ENCODE results near the gene VAV2. TPM values are rescaled to one million over a fixed set of nuclear protein-coding genes. Genes with fewer than 3 reads are reported as not detected.

VAV2 gene
- total and polyA plus RNA-seq, 5 donors from 2014 or later, result 0.24 to 0.67 (median 0.37) TPM; not detected in 1

DNA sequence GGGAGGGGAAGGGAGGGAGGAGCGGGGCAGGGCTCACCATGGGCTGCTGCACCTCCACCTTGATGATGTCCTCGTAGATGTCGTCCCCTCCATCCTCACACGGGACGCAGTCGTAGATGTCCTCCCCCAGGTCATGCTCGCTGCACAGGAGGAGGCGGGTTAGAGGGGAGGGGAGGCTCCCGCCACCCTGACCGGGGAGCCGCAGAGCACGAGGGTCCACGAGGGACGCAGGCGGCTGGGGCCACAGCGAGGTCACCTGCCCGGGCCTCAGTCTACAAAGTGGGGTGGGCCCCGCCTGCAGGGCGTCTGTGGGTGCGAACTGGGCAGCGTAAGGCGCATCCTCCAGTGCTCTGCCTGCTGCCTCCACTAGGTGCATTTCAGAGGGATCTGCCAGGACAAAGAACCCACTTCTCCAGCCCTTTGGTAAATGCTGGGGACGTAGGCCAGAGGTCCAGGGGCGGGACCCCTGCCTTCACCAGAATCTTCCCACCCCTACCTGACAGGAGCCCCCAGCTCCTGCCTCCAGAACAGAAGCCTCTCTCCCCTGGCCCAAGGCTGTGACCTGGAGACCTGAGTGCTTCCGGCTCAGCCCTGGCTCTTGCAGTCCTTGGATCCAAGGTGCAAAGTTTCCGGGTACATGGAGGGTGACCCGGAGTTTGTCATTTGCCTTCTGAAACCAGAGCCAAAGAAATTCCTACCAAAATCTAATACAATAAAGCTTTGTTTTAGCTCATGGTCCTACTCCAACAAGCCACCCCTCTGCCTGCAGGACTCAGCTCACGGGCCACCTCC is 179.9 kb downstream of the VAV2 start:
- Mint-ChIP-seq H3K4me1 (no peaks in the 10 kb centered on the region), H3K9me3 (no peaks in the 10 kb centered on the region), H3K36me3 (no peaks in the 10 kb centered on the region), H3K4me3 (no peak overlapping the region), H3K27me3 (no peaks in the 10 kb centered on the region), H3K27ac (no peak overlapping the region)
- no peaks in the 10 kb centered on the region for H3K36me3 ChIP-seq (ENCODE audit: control insufficient read depth, insufficient read depth, low read length)
- ATAC-seq (ENCODE audit: low read depth in 2 of 2) (no peak), DNase-seq (no peak)
- no peak overlapping the region for H3K4me3 ChIP-seq (ENCODE audit: low read depth, low read length)
- no peaks in the 10 kb centered on the region for H3K4me1 ChIP-seq (ENCODE audit: control insufficient read depth, insufficient read depth, low read length, poor library complexity, severe bottlenecking)
- H3K9me3 ChIP-seq (ENCODE audit: control insufficient read depth in 2 of 2, low read length in 2 of 2), result no peaks in the 10 kb centered on the region
- H3K27ac ChIP-seq (ENCODE audit: insufficient read depth, low read length, poor library complexity, severe bottlenecking), result no peak overlapping the region
- no peaks in the 10 kb centered on the region for H3K27me3 ChIP-seq (ENCODE audit: control insufficient read depth, insufficient read depth, low read length)

DNA sequence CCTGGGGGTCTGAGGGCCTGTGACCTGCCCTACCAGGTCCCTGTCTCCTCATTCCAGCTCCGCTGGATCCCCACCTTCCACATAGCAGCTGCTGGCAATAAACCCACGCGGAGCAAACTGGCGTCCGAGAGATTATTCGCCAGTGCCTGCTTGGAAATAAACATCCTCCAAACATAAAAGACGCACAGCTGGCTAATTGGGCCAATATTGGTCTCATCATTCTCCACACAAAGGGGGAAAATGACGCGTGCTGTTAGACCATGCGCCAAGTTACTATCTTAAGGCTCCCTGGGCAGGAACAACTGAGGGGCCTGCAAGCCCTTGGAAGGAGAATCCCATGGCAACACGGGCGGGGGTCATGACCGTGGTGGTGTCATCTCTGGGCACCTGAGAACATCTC is 180.7 kb downstream of the VAV2 start:
- Histone ChIP-seq H3K4me1 (ENCODE audit: control insufficient read depth, insufficient read depth, low read length, poor library complexity, severe bottlenecking) (no peaks in the 10 kb centered on the region), H3K9me3 (ENCODE audit: control insufficient read depth in 2 of 2, low read length in 2 of 2) (no peaks in the 10 kb centered on the region), H3K27me3 (ENCODE audit: control insufficient read depth, insufficient read depth, low read length) (no peaks in the 10 kb centered on the region), H3K4me3 (ENCODE audit: low read depth, low read length) (no peak overlapping the region), H3K36me3 (ENCODE audit: control insufficient read depth, insufficient read depth, low read length) (no peaks in the 10 kb centered on the region), H3K27ac (ENCODE audit: insufficient read depth, low read length, poor library complexity, severe bottlenecking) (no peak overlapping the region)
- H3K27me3 Mint-ChIP-seq, result no peaks in the 10 kb centered on the region
- H3K36me3 Mint-ChIP-seq, result no peaks in the 10 kb centered on the region
- no peaks in the 10 kb centered on the region for H3K9me3 Mint-ChIP-seq
- no peaks in the 10 kb centered on the region for H3K4me1 Mint-ChIP-seq
- ATAC-seq (ENCODE audit: low read depth in 2 of 2) (no peak), DNase-seq (no peak)
- no peak overlapping the region for H3K27ac Mint-ChIP-seq
- H3K4me3 Mint-ChIP-seq, result no peak overlapping the region

DNA sequence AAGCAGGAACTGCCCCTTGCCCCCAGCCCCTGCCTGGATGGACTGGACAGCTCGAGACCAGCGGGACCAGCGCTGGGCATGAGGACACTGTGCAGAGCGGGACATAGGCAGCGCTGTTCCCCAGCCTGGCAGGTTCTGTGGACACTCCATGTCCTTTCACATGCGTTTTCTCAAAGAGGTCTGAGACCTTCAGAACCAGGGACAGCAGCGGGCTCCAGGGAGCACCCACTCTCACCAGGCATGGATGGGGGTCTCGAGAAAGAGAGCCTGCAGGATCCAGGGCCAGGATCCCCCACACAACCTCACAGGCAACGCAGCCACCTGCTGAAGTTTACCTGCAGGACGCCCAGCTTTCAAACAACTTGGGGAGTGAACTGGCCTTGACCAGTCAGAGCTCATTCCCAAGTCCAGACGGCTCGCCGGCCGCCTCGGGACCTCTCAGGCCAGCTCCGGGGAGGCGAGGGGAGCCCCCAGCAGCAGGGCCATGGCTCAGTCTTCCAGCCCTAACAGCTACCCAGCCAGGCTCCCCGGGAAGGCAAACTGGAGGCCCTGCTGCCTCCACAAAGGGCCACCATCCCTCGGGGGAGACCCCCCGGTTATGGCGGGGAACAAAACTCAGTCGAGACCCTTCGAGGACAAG is 181.4 kb downstream of the VAV2 start:
- Histone ChIP-seq H3K36me3 (ENCODE audit: control insufficient read depth, insufficient read depth, low read length) (no peaks in the 10 kb centered on the region), H3K27me3 (ENCODE audit: control insufficient read depth, insufficient read depth, low read length) (no peaks in the 10 kb centered on the region), H3K27ac (ENCODE audit: insufficient read depth, low read length, poor library complexity, severe bottlenecking) (no peak overlapping the region), H3K4me3 (ENCODE audit: low read depth, low read length) (no peak overlapping the region), H3K9me3 (ENCODE audit: control insufficient read depth in 2 of 2, low read length in 2 of 2) (no peaks in the 10 kb centered on the region), H3K4me1 (ENCODE audit: control insufficient read depth, insufficient read depth, low read length, poor library complexity, severe bottlenecking) (no peaks in the 10 kb centered on the region)
- H3K4me1 Mint-ChIP-seq, result no peaks in the 10 kb centered on the region
- no peak overlapping the region for H3K4me3 Mint-ChIP-seq
- H3K36me3 Mint-ChIP-seq, result no peaks in the 10 kb centered on the region
- H3K27me3 Mint-ChIP-seq, result no peaks in the 10 kb centered on the region
- no peak for ATAC-seq (ENCODE audit: low read depth in 2 of 2)
- no peak overlapping the region for H3K27ac Mint-ChIP-seq
- no peak for DNase-seq
- no peaks in the 10 kb centered on the region for H3K9me3 Mint-ChIP-seq

DNA sequence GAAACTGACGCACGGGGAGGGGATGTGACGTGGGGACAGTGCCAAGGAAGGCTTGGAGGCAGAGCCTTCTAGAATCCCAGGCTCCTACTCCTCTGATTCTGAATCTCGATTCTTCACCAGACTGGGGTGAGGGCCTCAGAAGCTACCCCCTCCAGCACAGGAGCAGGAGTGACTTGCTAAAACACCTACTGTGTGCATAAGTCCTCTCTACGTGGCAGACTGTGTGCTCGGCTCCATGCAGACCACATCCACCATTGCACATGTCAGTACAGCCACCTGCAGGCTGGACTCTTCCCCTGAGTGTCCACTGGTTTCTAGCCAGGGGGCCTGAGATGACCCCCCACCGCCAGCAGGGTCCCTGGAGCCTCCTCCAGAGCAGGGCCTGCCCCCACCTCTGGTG is 182.8 kb downstream of the VAV2 start:
- Mint-ChIP-seq H3K36me3 (no peaks in the 10 kb centered on the region), H3K4me1 (no peaks in the 10 kb centered on the region), H3K9me3 (no peaks in the 10 kb centered on the region), H3K27me3 (no peaks in the 10 kb centered on the region), H3K4me3 (no peak overlapping the region), H3K27ac (no peak overlapping the region)
- Histone ChIP-seq H3K27me3 (ENCODE audit: control insufficient read depth, insufficient read depth, low read length) (no peaks in the 10 kb centered on the region), H3K4me1 (ENCODE audit: control insufficient read depth, insufficient read depth, low read length, poor library complexity, severe bottlenecking) (no peaks in the 10 kb centered on the region), H3K27ac (ENCODE audit: insufficient read depth, low read length, poor library complexity, severe bottlenecking) (no peak overlapping the region), H3K9me3 (ENCODE audit: control insufficient read depth in 2 of 2, low read length in 2 of 2) (no peaks in the 10 kb centered on the region), H3K36me3 (ENCODE audit: control insufficient read depth, insufficient read depth, low read length) (no peaks in the 10 kb centered on the region), H3K4me3 (ENCODE audit: low read depth, low read length) (no peak overlapping the region)
- ATAC-seq (ENCODE audit: low read depth in 2 of 2), result no peak
- DNase-seq, result no peak

GRCh38 chr9:133807818-133808217 is 184.3 kb downstream of the VAV2 start:
- Histone ChIP-seq H3K9me3 (ENCODE audit: control insufficient read depth in 2 of 2, low read length in 2 of 2) (no peaks in the 10 kb centered on the region), H3K27ac (ENCODE audit: insufficient read depth, low read length, poor library complexity, severe bottlenecking) (no peak overlapping the region), H3K27me3 (ENCODE audit: control insufficient read depth, insufficient read depth, low read length) (no peaks in the 10 kb centered on the region), H3K4me1 (ENCODE audit: control insufficient read depth, insufficient read depth, low read length, poor library complexity, severe bottlenecking) (no peaks in the 10 kb centered on the region), H3K4me3 (ENCODE audit: low read depth, low read length) (no peak overlapping the region), H3K36me3 (ENCODE audit: control insufficient read depth, insufficient read depth, low read length) (no peaks in the 10 kb centered on the region)
- no peaks in the 10 kb centered on the region for H3K27me3 Mint-ChIP-seq
- H3K9me3 Mint-ChIP-seq, result no peaks in the 10 kb centered on the region
- no peak overlapping the region for H3K27ac Mint-ChIP-seq
- no peaks in the 10 kb centered on the region for H3K4me1 Mint-ChIP-seq
- no peak for ATAC-seq (ENCODE audit: low read depth in 2 of 2)
- H3K4me3 Mint-ChIP-seq, result no peak overlapping the region
- DNase-seq, result no peak
- H3K36me3 Mint-ChIP-seq, result no peaks in the 10 kb centered on the region

DNA sequence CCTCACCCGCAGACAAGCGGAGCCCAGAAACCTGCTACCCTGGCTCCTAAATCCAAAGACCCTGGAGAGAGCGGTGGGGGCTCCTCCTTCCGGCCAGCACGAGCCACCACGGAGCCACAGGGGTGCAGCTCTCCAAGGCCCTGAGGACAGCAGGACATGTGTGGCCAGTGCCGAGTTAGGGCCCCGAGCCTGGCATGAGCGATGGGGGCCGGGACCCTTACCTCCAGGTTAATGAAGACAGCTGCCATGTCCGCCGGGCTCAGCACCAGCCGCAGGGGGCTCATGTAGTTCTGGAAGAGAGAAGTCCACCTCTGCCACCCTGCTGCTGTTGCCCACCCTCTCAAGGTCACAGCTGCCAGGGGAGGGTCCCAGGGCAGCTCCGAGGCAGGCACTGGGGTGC is 185.1 kb downstream of the VAV2 start:
- Mint-ChIP-seq H3K4me1 (no peaks in the 10 kb centered on the region), H3K27me3 (no peaks in the 10 kb centered on the region), H3K4me3 (no peak overlapping the region), H3K9me3 (no peaks in the 10 kb centered on the region), H3K27ac (no peak overlapping the region), H3K36me3 (no peaks in the 10 kb centered on the region)
- no peak overlapping the region for H3K4me3 ChIP-seq (ENCODE audit: low read depth, low read length)
- no peaks in the 10 kb centered on the region for H3K36me3 ChIP-seq (ENCODE audit: control insufficient read depth, insufficient read depth, low read length)
- DNase-seq (no peak), ATAC-seq (ENCODE audit: low read depth in 2 of 2) (no peak)
- H3K27ac ChIP-seq (ENCODE audit: insufficient read depth, low read length, poor library complexity, severe bottlenecking), result no peak overlapping the region
- H3K27me3 ChIP-seq (ENCODE audit: control insufficient read depth, insufficient read depth, low read length), result no peaks in the 10 kb centered on the region
- no peaks in the 10 kb centered on the region for H3K9me3 ChIP-seq (ENCODE audit: control insufficient read depth in 2 of 2, low read length in 2 of 2)
- no peaks in the 10 kb centered on the region for H3K4me1 ChIP-seq (ENCODE audit: control insufficient read depth, insufficient read depth, low read length, poor library complexity, severe bottlenecking)

GRCh38 chr9:133806623-133807010 is 185.5 kb downstream of the VAV2 start:
- H3K4me1 Mint-ChIP-seq, result no peaks in the 10 kb centered on the region
- no peak for ATAC-seq (ENCODE audit: low read depth in 2 of 2)

More at GRCh38 chr9:133806623-133807010, 185.5 kb downstream of the VAV2 start:
- Mint-ChIP-seq H3K4me3 (no peak overlapping the region), H3K36me3 (no peaks in the 10 kb centered on the region), H3K9me3 (no peaks in the 10 kb centered on the region), H3K27ac (no peak overlapping the region), H3K27me3 (no peaks in the 10 kb centered on the region)
- DNase-seq, result no peak
- H3K27ac ChIP-seq (ENCODE audit: insufficient read depth, low read length, poor library complexity, severe bottlenecking), result no peak overlapping the region
- no peaks in the 10 kb centered on the region for H3K4me1 ChIP-seq (ENCODE audit: control insufficient read depth, insufficient read depth, low read length, poor library complexity, severe bottlenecking)
- no peak overlapping the region for H3K4me3 ChIP-seq (ENCODE audit: low read depth, low read length)
- H3K36me3 ChIP-seq (ENCODE audit: control insufficient read depth, insufficient read depth, low read length), result no peaks in the 10 kb centered on the region
- no peaks in the 10 kb centered on the region for H3K9me3 ChIP-seq (ENCODE audit: control insufficient read depth in 2 of 2, low read length in 2 of 2)
- no peaks in the 10 kb centered on the region for H3K27me3 ChIP-seq (ENCODE audit: control insufficient read depth, insufficient read depth, low read length)

Measured in CD4-positive, CD25-positive, alpha-beta regulatory T cell (primary cell).